Activated T-helper 2 cell treated with anti-CD3 and anti-CD28 coated beads, Interferon-gamma antibody, Interleukin-2, Interleukin-4, amounts not matched to agents 10 μg/mL and 5 μg/mL and 100 μg/mL, durations not matched to agents 14 hours and 24 hours and 36 hours (primary cell): ENCODE measurements around the gene CSF3R. TPM values are rescaled to one million over a fixed set of nuclear protein-coding genes. Genes with fewer than 3 reads are reported as not detected.

Source experiments
- DNase-seq: peaks from one replicate; pipeline ENCODE4 v3.0.0; 2021; ENCODE audit warnings: low spot score
- H3K27ac Mint-ChIP-seq: one replicate; pipeline ENCODE4 v1.8.0; 2021; ENCODE audit warnings: mixed read lengths
- H3K27me3 Mint-ChIP-seq: one replicate; pipeline ENCODE4 v1.8.0; 2021; ENCODE audit warnings: low read depth, mixed read lengths
- H3K36me3 Mint-ChIP-seq: one replicate; pipeline ENCODE4 v1.8.0; 2021; ENCODE audit warnings: low read depth, mixed read lengths
- H3K4me1 Mint-ChIP-seq: one replicate; pipeline ENCODE4 v1.8.0; 2021; ENCODE audit warnings: low read depth, mixed read lengths
- H3K4me3 Mint-ChIP-seq: one replicate; pipeline ENCODE4 v1.8.0; 2021; ENCODE audit warnings: low read depth, mild to moderate bottlenecking, moderate library complexity, mixed read lengths
- H3K9me3 Mint-ChIP-seq: one replicate; pipeline ENCODE4 v1.8.0; 2021; ENCODE audit warnings: mixed read lengths
- intact Hi-C: fragments of 100-400 bp; cut with micrococcal nuclease; formaldehyde crosslinking; loops from one replicate; pipeline ENCODE4 v1.15.1; 2023
- total RNA-seq: library from RNA; stranded (reverse); gene quantifications from 2 replicates; pipeline ENCODE4 v1.2.3, GENCODE V29; 2022

CSF3R gene
- total RNA-seq, 1 donor from 2014 or later, result 0.11 TPM

- no peak overlapping the region for H3K4me3 Mint-ChIP-seq
- no peak for DNase-seq
- H3K27me3 Mint-ChIP-seq, result peaks cover 7% of the 10 kb centered on the region
- intact Hi-C loops, result no loop called here
- peaks cover 2% of the 10 kb centered on the region for H3K4me1 Mint-ChIP-seq
- H3K36me3 Mint-ChIP-seq, result no peaks in the 10 kb centered on the region
- no peaks in the 10 kb centered on the region for H3K9me3 Mint-ChIP-seq
- H3K27ac Mint-ChIP-seq, result no peak overlapping the region
Measured at GRCh38 chr1:36440646-36441045, 42.1 kb downstream of the CSF3R start.

GRCh38 chr1:36440044-36440443, 42.7 kb downstream of the CSF3R start:
- Mint-ChIP-seq H3K4me3 (no peak overlapping the region), H3K27me3 (peaks cover 7% of the 10 kb centered on the region), H3K9me3 (no peaks in the 10 kb centered on the region), H3K27ac (no peak overlapping the region), H3K4me1 (peaks cover 2% of the 10 kb centered on the region), H3K36me3 (no peaks in the 10 kb centered on the region)
- no peak for DNase-seq
- intact Hi-C loops, result no loop called here

- DNase-seq, result no peak
- peaks cover 1% of the 10 kb centered on the region for H3K27me3 Mint-ChIP-seq
- H3K9me3 Mint-ChIP-seq, result no peaks in the 10 kb centered on the region
- intact Hi-C loops, result no loop called here
- no peaks in the 10 kb centered on the region for H3K36me3 Mint-ChIP-seq
- peaks cover 2% of the 10 kb centered on the region for H3K4me1 Mint-ChIP-seq
- H3K27ac Mint-ChIP-seq, result no peak overlapping the region
- H3K4me3 Mint-ChIP-seq, result no peak overlapping the region
Measured at GRCh38 chr1:36438715-36439114, 44.0 kb downstream of the CSF3R start.

GRCh38 chr1:36436821-36437220, 45.9 kb downstream of the CSF3R start:
- no peak overlapping the region for H3K27ac Mint-ChIP-seq
- DNase-seq, result no peak
- intact Hi-C loops, result no loop called here
- H3K27me3 Mint-ChIP-seq, result no peaks in the 10 kb centered on the region
- no peaks in the 10 kb centered on the region for H3K9me3 Mint-ChIP-seq
- H3K36me3 Mint-ChIP-seq, result no peaks in the 10 kb centered on the region
- H3K4me3 Mint-ChIP-seq, result no peak overlapping the region
- H3K4me1 Mint-ChIP-seq, result peaks cover 2% of the 10 kb centered on the region

GRCh38 chr1:36433102-36433501, 49.6 kb downstream of the CSF3R start:
- intact Hi-C loops, result no loop called here

GRCh38 chr1:36432616-36433015, 50.1 kb downstream of the CSF3R start:
- intact Hi-C loops, result no loop called here
- H3K36me3 Mint-ChIP-seq, result no peaks in the 10 kb centered on the region
- no peak for DNase-seq
- H3K9me3 Mint-ChIP-seq, result no peaks in the 10 kb centered on the region
- H3K27ac Mint-ChIP-seq, result no peak overlapping the region
- no peaks in the 10 kb centered on the region for H3K4me1 Mint-ChIP-seq
- H3K27me3 Mint-ChIP-seq, result peaks cover 6% of the 10 kb centered on the region
- no peak overlapping the region for H3K4me3 Mint-ChIP-seq

More at GRCh38 chr1:36433102-36433501, 49.6 kb downstream of the CSF3R start:
- no peak overlapping the region for H3K27ac Mint-ChIP-seq
- peaks cover 6% of the 10 kb centered on the region for H3K27me3 Mint-ChIP-seq
- no peaks in the 10 kb centered on the region for H3K9me3 Mint-ChIP-seq
- no peaks in the 10 kb centered on the region for H3K36me3 Mint-ChIP-seq
- H3K4me1 Mint-ChIP-seq, result no peaks in the 10 kb centered on the region
- H3K4me3 Mint-ChIP-seq, result no peak overlapping the region
- DNase-seq, result no peak

GRCh38 chr1:36425791-36426190, 56.9 kb downstream of the CSF3R start:
- Mint-ChIP-seq H3K9me3 (no peaks in the 10 kb centered on the region), H3K27ac (no peak overlapping the region), H3K4me3 (no peak overlapping the region), H3K4me1 (peaks cover 6% of the 10 kb centered on the region), H3K27me3 (peaks cover 1% of the 10 kb centered on the region), H3K36me3 (no peaks in the 10 kb centered on the region)
- intact Hi-C loops, result loop anchor here (10.0 kb wide), 1 partner anchor 271 kb away; the partner anchor contains the start of gene MAP7D1
- no peak for DNase-seq

- Mint-ChIP-seq H3K27me3 (no peaks in the 10 kb centered on the region), H3K27ac (no peak overlapping the region), H3K9me3 (no peaks in the 10 kb centered on the region), H3K4me1 (peaks cover 12% of the 10 kb centered on the region), H3K4me3 (no peak overlapping the region), H3K36me3 (no peaks in the 10 kb centered on the region)
- intact Hi-C loops, result loop anchor here (2.0 to 10.0 kb wide), 5 partner anchors 23 to 321 kb away; partner anchors contain the start of genes MAP7D1 and STK40
- no peak for DNase-seq
Measured at GRCh38 chr1:36421649-36422048, 61.1 kb downstream of the CSF3R start.

- H3K27me3 Mint-ChIP-seq, result no peaks in the 10 kb centered on the region
- H3K4me3 Mint-ChIP-seq, result no peak overlapping the region
- H3K9me3 Mint-ChIP-seq, result no peaks in the 10 kb centered on the region
- peaks cover 11% of the 10 kb centered on the region for H3K4me1 Mint-ChIP-seq
- intact Hi-C loops, result loop anchor here (1.0 to 10.0 kb wide), 6 partner anchors 22 to 320 kb away; partner anchors contain the start of genes MAP7D1 and STK40
- DNase-seq, result peak; percentile 82
- no peaks in the 10 kb centered on the region for H3K36me3 Mint-ChIP-seq
- H3K27ac Mint-ChIP-seq, result peak overlapping the region; percentile 53
Measured at GRCh38 chr1:36420836-36421317, 61.8 kb downstream of the CSF3R start.

- intact Hi-C loops, result loop anchor here (1.0 to 10.0 kb wide), 6 partner anchors 22 to 320 kb away; partner anchors contain the start of genes MAP7D1 and STK40
- H3K4me3 Mint-ChIP-seq, result no peak overlapping the region
- DNase-seq, result no peak
- H3K4me1 Mint-ChIP-seq, result peaks cover 8% of the 10 kb centered on the region
- H3K36me3 Mint-ChIP-seq, result no peaks in the 10 kb centered on the region
- H3K27me3 Mint-ChIP-seq, result no peaks in the 10 kb centered on the region
- no peaks in the 10 kb centered on the region for H3K9me3 Mint-ChIP-seq
- peak overlapping the region; percentile 53 for H3K27ac Mint-ChIP-seq
Measured at GRCh38 chr1:36420409-36420808, 62.3 kb downstream of the CSF3R start.

GRCh38 chr1:36419569-36419968, 63.1 kb downstream of the CSF3R start:
- Mint-ChIP-seq H3K4me1 (peaks cover 8% of the 10 kb centered on the region), H3K36me3 (no peaks in the 10 kb centered on the region), H3K27me3 (no peaks in the 10 kb centered on the region), H3K27ac (no peak overlapping the region), H3K4me3 (no peak overlapping the region), H3K9me3 (no peaks in the 10 kb centered on the region)
- no peak for DNase-seq
- intact Hi-C loops, result no loop called here

- intact Hi-C loops, result no loop called here
- no peaks in the 10 kb centered on the region for H3K36me3 Mint-ChIP-seq
- no peaks in the 10 kb centered on the region for H3K27me3 Mint-ChIP-seq
- no peak for DNase-seq
- no peak overlapping the region for H3K27ac Mint-ChIP-seq
- no peak overlapping the region for H3K4me3 Mint-ChIP-seq
- no peaks in the 10 kb centered on the region for H3K9me3 Mint-ChIP-seq
- peaks cover 8% of the 10 kb centered on the region for H3K4me1 Mint-ChIP-seq
Measured at GRCh38 chr1:36419140-36419539, 63.6 kb downstream of the CSF3R start.

- no peak overlapping the region for H3K27ac Mint-ChIP-seq
- no peaks in the 10 kb centered on the region for H3K9me3 Mint-ChIP-seq
- DNase-seq, result no peak
- no peaks in the 10 kb centered on the region for H3K27me3 Mint-ChIP-seq
- no peak overlapping the region for H3K4me3 Mint-ChIP-seq
- peaks cover 8% of the 10 kb centered on the region for H3K4me1 Mint-ChIP-seq
- no peaks in the 10 kb centered on the region for H3K36me3 Mint-ChIP-seq
- intact Hi-C loops, result no loop called here
Measured at GRCh38 chr1:36417931-36418330, 64.8 kb downstream of the CSF3R start.
